ENCODE measurements around the gene DAPK3. TPM values are rescaled to one million over a fixed set of nuclear protein-coding genes. Genes with fewer than 3 reads are reported as not detected.

The DAPK3 gene
- total RNA-seq, 1 experiment from 2014 or later, result 66.6 TPM

- ChIA-PET POLR2A (interaction anchor here (0.6 kb wide), 1 partner anchor 120 kb away, joined by 12 read pairs; no protein-coding TSS in a partner anchor), CTCF (no interaction called here)
- no peaks in the 10 kb centered on the region for H3K36me3 ChIP-seq (ENCODE audit: control insufficient read depth, insufficient read depth, low read length)
- BruUV-seq (replicated peaks), result no TSS peak
- H3K4me1 ChIP-seq (ENCODE audit: control insufficient read depth, insufficient read depth, low read length), result no peaks in the 10 kb centered on the region
- intact Hi-C loops (cut with micrococcal nuclease; ENCODE audit: unreplicated experiment) (no loop called here), in situ Hi-C loops (cut with HindIII; ENCODE audit: low pct_unique_long_range_greater_than_20kb, low sequenced_read_pairs) (no loop called here)
- H3K4me3 ChIP-seq (ENCODE audit: low read depth in 2 of 2, low read length in 2 of 2), result no peak overlapping the region
- H3K27me3 ChIP-seq (ENCODE audit: control insufficient read depth, insufficient read depth, low read length), result no peaks in the 10 kb centered on the region
- no peak for TF ChIP-seq TCF7L2 (IDR thresholded peaks at IDR 0.05; ENCODE audit: low read depth, low read length)
- no peak for DNase-seq (ENCODE audit: low read depth, low spot score)
- no peaks in the 10 kb centered on the region for H3K9me3 ChIP-seq (ENCODE audit: control insufficient read depth, insufficient read depth, low read depth, low read length)
- H3K27ac ChIP-seq (ENCODE audit: low read length), result no peak overlapping the region
- ATAC-seq, result peak; percentile 42; the same call in 1 of the 2 replicates
Measured at GRCh38 chr19:3931041-3931440, 39.9 kb downstream of the DAPK3 start.

GRCh38 chr19:3923912-3924311 lies 47.0 kb downstream of the DAPK3 start:
- DNase-seq (ENCODE audit: low read depth, low spot score) (no peak), ATAC-seq (no peak)
- in situ Hi-C loops (cut with HindIII; ENCODE audit: low pct_unique_long_range_greater_than_20kb, low sequenced_read_pairs) (no loop called here), intact Hi-C loops (cut with micrococcal nuclease; ENCODE audit: unreplicated experiment) (no loop called here)
- Histone ChIP-seq H3K36me3 (ENCODE audit: control insufficient read depth, insufficient read depth, low read length) (no peaks in the 10 kb centered on the region), H3K4me3 (ENCODE audit: low read depth in 2 of 2, low read length in 2 of 2) (no peak overlapping the region), H3K27me3 (ENCODE audit: control insufficient read depth, insufficient read depth, low read length) (no peaks in the 10 kb centered on the region), H3K4me1 (ENCODE audit: control insufficient read depth, insufficient read depth, low read length) (no peaks in the 10 kb centered on the region), H3K9me3 (ENCODE audit: control insufficient read depth, insufficient read depth, low read depth, low read length) (no peaks in the 10 kb centered on the region), H3K27ac (ENCODE audit: low read length) (no peak overlapping the region)
- ChIA-PET POLR2A (no interaction called here), CTCF (no interaction called here)
- TF ChIP-seq TCF7L2 (IDR thresholded peaks at IDR 0.05; ENCODE audit: low read depth, low read length) (no peak), SIN3A (IDR thresholded peaks at IDR 0.05; ENCODE audit: borderline replicate concordance, insufficient read depth, low read depth, low read length) (no peak), REST (IDR thresholded peaks at IDR 0.05; ENCODE audit: insufficient read depth in 1 of 2, low read depth in 2 of 2, low read length in 1 of 2) (no peak), CTCF (IDR thresholded peaks at IDR 0.05) (no peak), POLR2AphosphoS5 (IDR thresholded peaks at IDR 0.05; ENCODE audit: low read depth, low read length) (no peak)
- BruUV-seq (replicated peaks), result no TSS peak

- no peak overlapping the region for H3K27ac ChIP-seq (ENCODE audit: low read length)
- DNase-seq (ENCODE audit: low read depth, low spot score) (no peak), ATAC-seq (no peak)
- in situ Hi-C loops (cut with HindIII; ENCODE audit: low pct_unique_long_range_greater_than_20kb, low sequenced_read_pairs), result no loop called here
- BruUV-seq (replicated peaks), result no TSS peak
- intact Hi-C loops (cut with micrococcal nuclease; ENCODE audit: unreplicated experiment), result no loop called here
- no peaks in the 10 kb centered on the region for H3K27me3 ChIP-seq (ENCODE audit: control insufficient read depth, insufficient read depth, low read length)
- POLR2A ChIA-PET, result no interaction called here
- CTCF ChIA-PET, result no interaction called here
- no peaks in the 10 kb centered on the region for H3K4me1 ChIP-seq (ENCODE audit: control insufficient read depth, insufficient read depth, low read length)
- no peaks in the 10 kb centered on the region for H3K9me3 ChIP-seq (ENCODE audit: control insufficient read depth, insufficient read depth, low read depth, low read length)
- no peak overlapping the region for H3K4me3 ChIP-seq (ENCODE audit: low read depth in 2 of 2, low read length in 2 of 2)
- no peak for TF ChIP-seq SIN3A (IDR thresholded peaks at IDR 0.05; ENCODE audit: borderline replicate concordance, insufficient read depth, low read depth, low read length)
- no peak for TF ChIP-seq REST (IDR thresholded peaks at IDR 0.05; ENCODE audit: insufficient read depth in 1 of 2, low read depth in 2 of 2, low read length in 1 of 2)
- no peak for TF ChIP-seq CTCF (IDR thresholded peaks at IDR 0.05)
- H3K36me3 ChIP-seq (ENCODE audit: control insufficient read depth, insufficient read depth, low read length), result no peaks in the 10 kb centered on the region
Measured at GRCh38 chr19:3923096-3923758, 47.7 kb downstream of the DAPK3 start.
